GM12801 (cell line): ENCODE results near the gene MAJIN.

Experiments used
- CTCF ChIP-seq: IDR thresholded peaks from one replicate; pipeline ENCODE4 v1.5.1; 2011; ENCODE audit warnings: control low read depth; ENCODE audit not compliant: insufficient read length; ENCODE audit errors: extremely low read depth

The MAJIN gene, protein sequence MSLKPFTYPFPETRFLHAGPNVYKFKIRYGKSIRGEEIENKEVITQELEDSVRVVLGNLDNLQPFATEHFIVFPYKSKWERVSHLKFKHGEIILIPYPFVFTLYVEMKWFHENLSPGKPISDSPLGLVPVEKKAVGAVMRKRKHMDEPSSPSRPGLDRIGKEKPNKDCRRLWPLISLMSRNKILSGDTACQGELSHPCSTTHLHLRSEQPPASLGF

DNA sequence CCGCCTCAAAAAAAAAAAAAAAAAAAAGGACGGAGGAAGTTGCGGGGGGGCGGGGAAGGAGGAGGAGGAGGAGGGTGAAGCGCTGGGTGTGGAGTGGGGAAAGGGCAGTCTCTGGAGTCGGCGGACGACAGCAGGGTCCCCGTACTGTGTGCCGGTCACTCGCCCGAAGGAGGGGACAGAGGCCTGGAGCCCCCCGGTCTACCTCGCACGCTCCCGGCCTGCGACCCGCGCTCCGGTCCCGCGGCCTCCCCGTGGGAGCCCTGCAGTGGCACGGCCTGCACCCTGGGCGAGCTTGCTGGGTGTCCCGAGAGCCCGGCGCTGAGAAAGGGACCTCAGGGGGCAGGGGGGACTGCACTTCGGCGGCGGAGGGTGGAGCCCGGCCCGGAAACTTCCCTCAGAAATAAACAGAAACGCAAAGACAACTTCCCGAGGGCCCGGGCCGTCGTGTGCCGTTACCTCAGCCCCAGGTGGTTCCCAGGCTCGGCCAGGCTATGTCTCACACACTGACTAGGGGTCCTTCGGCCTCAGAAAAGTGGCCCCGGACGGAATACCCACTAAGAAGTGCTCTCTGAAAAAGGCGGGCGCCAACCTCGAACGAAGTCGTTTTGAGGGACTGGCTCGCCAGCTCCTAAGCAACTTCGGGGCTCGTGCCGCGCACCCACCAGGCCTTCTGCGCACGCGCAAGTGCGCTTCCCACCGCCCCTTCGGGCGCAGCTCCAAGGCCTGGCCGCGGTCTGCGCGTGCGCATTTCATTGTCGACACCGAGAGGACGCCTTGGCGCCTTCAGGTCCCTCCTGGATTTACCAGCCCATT lies at the start of gene MAJIN:
TSS of gene MAJIN (minus strand) at position 688 of the 813 bp plus-strand sequence. CDS start 12,703 bp downstream, outside the sequence.
- TF ChIP-seq CTCF: no peak

DNA sequence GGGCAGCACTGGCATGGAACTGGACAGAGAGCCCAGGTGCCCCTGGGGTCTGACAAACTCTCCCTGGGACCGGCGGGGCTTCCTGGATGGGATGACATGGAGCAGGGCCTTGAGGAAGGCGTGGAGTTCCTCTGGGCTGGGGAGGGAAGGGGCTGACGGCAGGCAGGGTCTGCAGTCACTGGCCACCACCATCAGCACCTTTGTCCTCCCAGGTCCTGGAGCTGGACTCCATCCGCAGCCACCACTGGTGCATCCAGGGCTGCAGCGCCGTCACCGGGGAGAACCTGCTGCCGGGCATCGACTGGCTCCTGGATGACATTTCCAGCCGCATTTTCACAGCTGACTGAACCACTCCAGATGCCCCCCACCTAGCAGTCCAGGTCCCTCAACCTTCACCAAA lies 49.6 kb upstream of the MAJIN start:
- TF ChIP-seq CTCF: no peak

- TF ChIP-seq CTCF: no peak
These were observed 49.1 kb upstream of the MAJIN start for GRCh38 chr11:65021003-65021402.

DNA sequence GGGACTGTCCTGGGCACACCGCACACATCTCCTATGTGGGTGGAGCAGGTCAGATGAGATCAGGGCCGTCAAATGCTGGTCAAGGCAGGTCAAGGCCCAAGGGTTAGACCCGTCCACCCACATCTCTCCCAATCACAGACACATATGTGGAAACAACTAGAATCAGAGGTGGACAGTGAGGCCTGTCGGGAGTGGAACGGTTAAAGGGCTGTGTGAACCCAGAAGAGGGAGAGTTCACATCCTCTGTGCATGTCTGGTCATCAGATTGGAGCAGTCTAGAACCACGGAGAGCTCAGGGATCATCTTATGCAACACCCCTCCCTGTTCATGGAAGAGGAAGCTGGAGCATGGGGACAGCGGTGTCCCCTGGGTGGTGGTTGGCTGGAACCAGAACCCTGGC lies 47.9 kb upstream of the MAJIN start:
- no peak for TF ChIP-seq CTCF

GRCh38 chr11:65017937-65018336 lies 46.0 kb upstream of the MAJIN start:
- no peak for TF ChIP-seq CTCF

GRCh38 chr11:65016705-65017104 lies 44.8 kb upstream of the MAJIN start:
- TF ChIP-seq CTCF: no peak

GRCh38 chr11:65014726-65015227 lies 42.9 kb upstream of the MAJIN start:
- TF ChIP-seq CTCF: no peak
